Nucleus accumbens (tissue), 56 donors: Measurements from ENCODE around the gene BTNL8.
A peak's percentile ranks its signal among the peaks of the same experiment; 100 is the strongest.
"Not testable (repeated sequence)": the region's sequence is repeated elsewhere in the genome, so short reads cannot be mapped to it uniquely, and the experiment has no call there.

Experiments
- DNase-seq, 56 donors: peaks; one replicate each; lab custom pipeline; 2025; lab: John Stamatoyannopoulos, UW

BTNL8 gene

GRCh38 chr5:180874804-180875582, 24.0 kb upstream of the BTNL8 start:
- no peak for DNase-seq

- no peak for DNase-seq
Measured at GRCh38 chr5:180875860-180876426, 23.0 kb upstream of the BTNL8 start.

GRCh38 chr5:180885845-180886529, 13.0 kb upstream of the BTNL8 start:
- DNase-seq, result not testable (repeated sequence)

- DNase-seq, result no peak
Measured at GRCh38 chr5:180889381-180889780, 9.6 kb upstream of the BTNL8 start.

GRCh38 chr5:180895330-180895729, 3.6 kb upstream of the BTNL8 start:
- DNase-seq, result not testable (repeated sequence)

GRCh38 chr5:180900178-180900577, 1.2 kb downstream of the BTNL8 start:
- no peak for DNase-seq

GRCh38 chr5:180901319-180902009, 2.5 kb downstream of the BTNL8 start:
- no peak for DNase-seq

GRCh38 chr5:180908400-180908799, 9.4 kb downstream of the BTNL8 start:
- no peak for DNase-seq

- DNase-seq, result no peak
Measured at GRCh38 chr5:180908998-180909731, 10.2 kb downstream of the BTNL8 start.

GRCh38 chr5:180909782-180910181, 10.8 kb downstream of the BTNL8 start:
- DNase-seq, result no peak

- no peak for DNase-seq
Measured at GRCh38 chr5:180910182-180910581, 11.2 kb downstream of the BTNL8 start.

GRCh38 chr5:180910735-180911134, 11.8 kb downstream of the BTNL8 start:
- peak in 14 of 56 donors; percentile 2 to 50 (median 11) for DNase-seq

GRCh38 chr5:180914646-180915045, 15.7 kb downstream of the BTNL8 start:
- DNase-seq, result no peak

GRCh38 chr5:180915924-180916323, 17.0 kb downstream of the BTNL8 start:
- DNase-seq, result no peak

GRCh38 chr5:180918380-180918779, 19.4 kb downstream of the BTNL8 start:
- no peak for DNase-seq

- no peak for DNase-seq
Measured at GRCh38 chr5:180920710-180921109, 21.8 kb downstream of the BTNL8 start.

GRCh38 chr5:180922932-180923331, 24.0 kb downstream of the BTNL8 start:
- DNase-seq, result no peak

- DNase-seq, result no peak
Measured at GRCh38 chr5:180932660-180933059, 33.7 kb downstream of the BTNL8 start.

GRCh38 chr5:180935203-180935602, 36.2 kb downstream of the BTNL8 start:
- no peak for DNase-seq

GRCh38 chr5:180938294-180938693, 39.3 kb downstream of the BTNL8 start:
- no peak for DNase-seq
